Lower lobe of right lung (tissue), 2 donors: ENCODE results near the gene ZFP57. TPM values are rescaled to one million over a fixed set of nuclear protein-coding genes. Genes with fewer than 3 reads are reported as not detected.

ENCODE experiments used
- ATAC-seq, 2 donors: fragments of 200-7000 bp; cut with Tn5 transposase; one replicate each; pipeline ENCODE4 v1.9.1; 2020 to 2022; ENCODE audit warnings: mild to moderate bottlenecking in 2 of 2, moderate library complexity in 2 of 2
- DNase-seq: peaks from one replicate; pipeline ENCODE4 v3.0.0-alpha.2; 2020
- H3K27ac ChIP-seq: fragments of 200-600 bp; one replicate; pipeline ENCODE4 v1.8.0; 2022
- H3K27me3 ChIP-seq: fragments of 200-600 bp; one replicate; pipeline ENCODE4 v1.8.0; 2022; ENCODE audit warnings: low read depth
- H3K36me3 ChIP-seq: fragments of 200-600 bp; one replicate; pipeline ENCODE4 v1.8.0; 2022; ENCODE audit warnings: mild to moderate bottlenecking
- H3K4me1 ChIP-seq: fragments of 200-600 bp; one replicate; pipeline ENCODE4 v1.8.0; 2022
- H3K4me3 ChIP-seq: fragments of 200-600 bp; one replicate; pipeline ENCODE4 v1.8.0; 2022; ENCODE audit warnings: mild to moderate bottlenecking
- H3K9me3 ChIP-seq: fragments of 200-600 bp; one replicate; pipeline ENCODE4 v1.8.0; 2022
- CTCF ChIP-seq: fragments of 200-600 bp; IDR thresholded peaks from one replicate; pipeline ENCODE4 v1.8.0; 2022; ENCODE audit warnings: antibody characterized with exemption, mild to moderate bottlenecking
- intact Hi-C: fragments of 100-400 bp; cut with DNase I; formaldehyde crosslinking; loops from one replicate; pipeline ENCODE4 v1.11.0; 2022
- total RNA-seq: library from RNA; stranded (reverse); fragmentation: NEBNext Ultra II Directional; extraction: Animal tissue kit (Norgen Biotek cat#: 25700); gene quantifications from one replicate; pipeline ENCODE4 v1.2.1, GENCODE V29; 2021
- donor health status: DM: no; HTN: yes; CAD: no; lungs with severe emphysema.

ZFP57 gene
- total RNA-seq, 1 donor from 2014 or later, result not detected

GRCh38 chr6:29633534-29633905 is 47.4 kb downstream of the ZFP57 start:
- ATAC-seq, result peak; percentile 1 to 16

GRCh38 chr6:29632789-29633533 is 48.0 kb downstream of the ZFP57 start, which contains the start of gene GABBR1:
TSS of gene GABBR1 (minus strand) at chr6:29633183. CDS start at chr6:29632385, 798 bp downstream.
- Histone ChIP-seq H3K9me3 (no peaks in the 10 kb centered on the region), H3K36me3 (peaks cover 4% of the 10 kb centered on the region), H3K4me1 (peaks cover 29% of the 10 kb centered on the region), H3K27me3 (no peaks in the 10 kb centered on the region), H3K4me3 (peak within 1 kb of the TSS; percentile 66), H3K27ac (peak within 1 kb of the TSS; percentile 52)
- ATAC-seq, result peak; percentile 97
- intact Hi-C loops, result no loop called here
- DNase-seq, result peak; percentile 89
- no peak for TF ChIP-seq CTCF

More at GRCh38 chr6:29633534-29633905, 47.4 kb downstream of the ZFP57 start:
- H3K27ac ChIP-seq, result peak overlapping the region; percentile 52
- DNase-seq, result no peak
- peaks cover 28% of the 10 kb centered on the region for H3K4me1 ChIP-seq
- intact Hi-C loops, result no loop called here
- peaks cover 4% of the 10 kb centered on the region for H3K36me3 ChIP-seq
- H3K27me3 ChIP-seq, result no peaks in the 10 kb centered on the region
- TF ChIP-seq CTCF, result no peak
- H3K4me3 ChIP-seq, result peak overlapping the region; percentile 66
- H3K9me3 ChIP-seq, result no peaks in the 10 kb centered on the region

- H3K27me3 ChIP-seq, result no peaks in the 10 kb centered on the region
- TF ChIP-seq CTCF, result no peak
- peak; percentile 52 to 60 for ATAC-seq
- peak overlapping the region; percentile 52 for H3K27ac ChIP-seq
- peaks cover 4% of the 10 kb centered on the region for H3K36me3 ChIP-seq
- no peaks in the 10 kb centered on the region for H3K9me3 ChIP-seq
- H3K4me3 ChIP-seq, result peak overlapping the region; percentile 66
- peaks cover 29% of the 10 kb centered on the region for H3K4me1 ChIP-seq
- intact Hi-C loops, result no loop called here
- peak; percentile 63 for DNase-seq
These were observed 48.9 kb downstream of the ZFP57 start for GRCh38 chr6:29631860-29632731.

- intact Hi-C loops, result no loop called here
- no peaks in the 10 kb centered on the region for H3K27me3 ChIP-seq
- DNase-seq (no peak), ATAC-seq (no peak)
- no peaks in the 10 kb centered on the region for H3K9me3 ChIP-seq
- no peak overlapping the region for H3K27ac ChIP-seq
- H3K4me3 ChIP-seq, result peak overlapping the region; percentile 66
- no peak for TF ChIP-seq CTCF
- peaks cover 29% of the 10 kb centered on the region for H3K4me1 ChIP-seq
- peaks cover 4% of the 10 kb centered on the region for H3K36me3 ChIP-seq
These were observed 49.6 kb downstream of the ZFP57 start for GRCh38 chr6:29631209-29631810.

- DNase-seq (no peak), ATAC-seq (no peak)
- H3K27me3 ChIP-seq, result no peaks in the 10 kb centered on the region
- no peaks in the 10 kb centered on the region for H3K9me3 ChIP-seq
- no peak overlapping the region for H3K4me3 ChIP-seq
- peaks cover 4% of the 10 kb centered on the region for H3K36me3 ChIP-seq
- no peak overlapping the region for H3K27ac ChIP-seq
- peaks cover 29% of the 10 kb centered on the region for H3K4me1 ChIP-seq
- intact Hi-C loops, result no loop called here
- no peak for TF ChIP-seq CTCF
These were observed 50.6 kb downstream of the ZFP57 start for GRCh38 chr6:29630315-29630714.
